Activated T-cell treated with anti-CD3 and anti-CD28 coated beads for 48 hours (primary cell): Measurements from ENCODE around the gene TECR.

Experiments used
- DNase-seq: peaks from one replicate; pipeline ENCODE4 v3.0.0-alpha.2; 2020; ENCODE audit warnings: low read depth

The TECR gene

DNA sequence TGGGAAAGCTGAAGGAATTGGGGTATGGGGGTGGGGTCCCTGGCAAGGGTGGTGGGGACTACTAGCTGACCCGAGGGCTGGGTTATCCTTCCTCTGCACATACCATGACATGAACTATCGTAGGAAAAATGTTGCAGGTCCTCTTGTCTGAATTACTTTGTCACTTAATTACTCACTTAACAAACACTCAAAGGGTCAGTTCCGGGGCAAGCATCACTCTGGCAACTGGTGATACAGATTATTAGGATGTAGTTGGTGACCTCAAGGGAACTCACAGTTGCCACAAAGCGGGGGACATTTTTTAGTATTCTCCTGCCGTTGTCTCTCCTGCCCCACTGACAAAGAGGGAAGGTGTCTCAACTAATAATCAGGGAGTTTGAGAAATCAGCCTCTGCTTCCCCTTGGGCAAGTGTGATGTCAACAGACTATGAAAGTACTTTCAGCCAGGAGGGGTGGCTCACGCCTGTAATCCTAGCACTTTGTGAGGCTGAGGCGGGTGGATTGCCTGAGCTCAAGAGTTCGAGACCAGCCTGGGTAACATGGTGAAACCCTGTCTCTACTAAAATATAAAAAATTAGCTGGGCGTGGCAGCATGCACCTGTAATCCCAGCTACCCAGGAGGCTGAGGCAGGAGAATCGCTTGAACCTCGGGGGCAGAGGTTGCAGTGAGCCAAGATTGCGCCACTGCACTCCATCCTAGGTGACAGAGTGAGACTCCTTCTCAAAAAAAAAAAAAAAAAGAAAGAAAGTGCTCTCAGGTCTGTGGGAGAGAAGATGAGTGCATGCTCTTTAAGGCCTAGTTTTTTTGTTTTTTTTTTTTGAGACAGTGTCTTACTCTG is 21.5 kb upstream of the TECR start:
- DNase-seq = no peak

DNA sequence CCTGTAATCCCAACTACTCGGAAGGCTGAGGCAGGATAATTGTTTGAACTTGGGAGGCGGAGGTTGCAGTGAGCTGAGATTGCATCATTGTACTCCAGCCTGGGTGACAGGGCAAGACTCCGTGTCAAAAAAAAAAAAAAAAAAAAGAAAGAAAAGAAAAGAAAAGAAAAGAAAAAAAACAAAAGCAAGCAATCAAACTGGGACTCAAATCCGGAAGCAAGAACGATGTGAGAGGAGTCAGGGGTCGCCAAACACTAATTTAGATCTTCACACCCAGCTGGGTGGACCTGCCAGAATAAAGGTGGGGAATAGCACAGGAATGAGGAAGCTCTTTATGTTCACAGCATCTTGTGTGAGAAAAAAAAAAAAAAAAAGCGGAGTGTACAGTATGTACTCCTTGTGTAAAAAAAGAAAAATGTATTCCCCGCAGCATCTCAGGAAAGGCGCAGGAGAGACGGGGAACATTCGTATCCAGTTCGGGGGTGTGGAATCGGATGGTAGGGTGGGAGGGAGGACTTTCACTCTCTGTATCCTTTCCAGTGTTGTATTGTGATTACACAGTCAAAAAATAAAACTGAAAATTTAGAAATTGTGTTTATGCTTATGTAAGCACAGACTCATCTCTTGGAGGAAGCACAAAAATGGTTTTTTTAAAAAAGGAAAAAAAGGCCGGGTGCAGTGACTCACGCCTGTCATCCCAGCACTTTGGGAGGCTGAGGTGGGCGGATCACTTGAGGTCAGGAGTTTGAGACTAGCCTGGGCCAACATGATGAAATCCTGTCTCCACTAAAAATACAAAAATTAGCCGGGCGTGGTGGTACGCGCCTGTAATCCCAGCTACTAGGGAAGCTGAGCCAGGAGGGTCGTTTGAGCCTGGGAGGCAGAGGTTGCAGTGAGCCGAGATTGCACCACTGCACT is 18.8 kb upstream of the TECR start:
- DNase-seq = no peak

GRCh38 chr19:14511229-14511593 is 18.2 kb upstream of the TECR start:
- DNase-seq = no peak

DNA sequence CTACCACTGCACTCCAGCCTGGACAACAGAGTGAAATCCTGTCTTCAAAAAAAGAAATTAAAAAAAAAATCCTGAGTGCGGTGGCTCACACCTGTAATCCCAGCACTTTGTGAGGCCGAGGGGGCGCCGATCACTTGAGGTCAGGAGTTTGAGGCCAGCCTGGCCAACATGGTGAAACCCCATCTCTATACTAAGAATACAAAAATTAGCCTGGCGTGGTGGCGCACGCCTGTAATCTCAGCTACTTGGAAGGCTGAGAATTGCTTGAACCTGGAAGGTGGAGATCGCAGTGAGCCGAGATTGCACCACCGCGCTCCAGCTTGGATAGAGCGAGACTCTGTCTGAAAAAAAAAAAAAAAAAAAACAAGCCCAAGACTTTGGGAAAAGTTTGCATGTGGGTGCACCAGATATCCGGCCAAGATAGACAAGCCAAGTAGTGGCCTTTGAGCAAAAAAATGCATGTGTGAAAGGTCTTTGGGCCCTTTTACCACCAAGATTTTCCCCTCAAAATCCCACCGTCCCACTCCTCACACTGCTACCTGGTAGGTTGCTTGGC is 16.9 kb upstream of the TECR start:
- no peak for DNase-seq

GRCh38 chr19:14514215-14514863 is 15.1 kb upstream of the TECR start:
- no peak for DNase-seq

DNA sequence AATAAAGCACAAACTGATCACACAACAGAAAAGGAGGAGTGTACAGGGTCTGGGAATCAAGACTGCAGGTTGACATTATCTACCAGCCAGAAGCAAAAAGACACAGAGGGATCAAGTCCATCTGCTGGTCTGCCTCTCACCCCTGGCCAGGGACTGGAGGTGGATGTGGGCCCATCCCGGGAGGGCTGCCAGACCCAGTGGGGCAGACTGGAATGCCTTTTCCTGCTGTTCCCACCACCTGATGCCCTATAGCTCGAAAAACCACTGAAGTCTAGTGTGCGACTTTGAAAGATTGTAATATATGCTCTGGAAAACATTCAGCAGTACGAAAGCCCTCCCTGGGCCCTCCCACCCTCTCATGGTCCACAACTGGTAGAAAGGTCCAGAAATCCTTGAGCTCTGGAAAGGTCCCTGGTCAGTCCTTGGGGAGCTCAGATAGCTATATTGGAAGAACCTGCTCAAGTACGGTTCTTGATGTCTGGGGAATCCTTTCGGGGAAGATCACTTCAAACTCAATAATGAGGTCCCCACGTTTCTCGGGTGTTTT is 13.8 kb upstream of the TECR start:
- no peak for DNase-seq

GRCh38 chr19:14516048-14516534 is 13.3 kb upstream of the TECR start:
- no peak for DNase-seq

GRCh38 chr19:14516746-14517438 is 12.5 kb upstream of the TECR start:
- DNase-seq = no peak

GRCh38 chr19:14517446-14517839 is 12.0 kb upstream of the TECR start:
- no peak for DNase-seq

- DNase-seq = peak; percentile 70
These were observed 11.4 kb upstream of the TECR start, which contains the start of gene DNAJB1 for GRCh38 chr19:14517840-14518505. Gene DNAJB1, minus strand, starts transcription at chr19:14518397. Its CDS starts 48 bp downstream, at chr19:14518349.

DNA sequence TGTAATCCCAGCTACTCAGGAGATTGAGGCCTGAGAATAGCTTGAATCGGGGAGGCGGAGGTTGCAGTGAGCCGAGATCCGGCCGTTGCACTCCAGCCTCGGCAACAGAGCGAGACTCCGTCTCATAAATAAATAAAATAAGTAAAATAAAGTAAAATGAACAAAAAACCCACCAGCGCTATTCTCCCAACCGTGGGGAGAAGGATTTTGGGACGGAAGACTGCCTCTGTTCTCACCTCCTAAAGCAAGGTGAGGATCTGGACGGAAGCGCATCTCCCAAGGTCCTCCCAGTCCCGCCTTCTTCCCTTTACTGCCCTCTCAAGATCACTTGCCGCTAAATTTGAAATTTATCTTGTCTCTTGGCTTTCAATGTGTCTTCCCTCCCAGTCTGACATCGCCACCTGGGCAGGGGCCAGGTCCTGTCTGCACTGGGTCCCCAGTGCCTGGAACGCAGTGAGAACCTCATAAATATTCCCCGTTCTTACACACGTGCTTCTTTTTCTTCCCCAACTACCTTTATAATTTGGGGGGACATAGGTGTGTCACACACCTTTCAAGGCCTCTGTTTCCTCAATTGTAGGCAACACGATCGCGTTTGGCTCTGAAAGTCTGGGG is 10.0 kb upstream of the TECR start:
- no peak for DNase-seq

DNA sequence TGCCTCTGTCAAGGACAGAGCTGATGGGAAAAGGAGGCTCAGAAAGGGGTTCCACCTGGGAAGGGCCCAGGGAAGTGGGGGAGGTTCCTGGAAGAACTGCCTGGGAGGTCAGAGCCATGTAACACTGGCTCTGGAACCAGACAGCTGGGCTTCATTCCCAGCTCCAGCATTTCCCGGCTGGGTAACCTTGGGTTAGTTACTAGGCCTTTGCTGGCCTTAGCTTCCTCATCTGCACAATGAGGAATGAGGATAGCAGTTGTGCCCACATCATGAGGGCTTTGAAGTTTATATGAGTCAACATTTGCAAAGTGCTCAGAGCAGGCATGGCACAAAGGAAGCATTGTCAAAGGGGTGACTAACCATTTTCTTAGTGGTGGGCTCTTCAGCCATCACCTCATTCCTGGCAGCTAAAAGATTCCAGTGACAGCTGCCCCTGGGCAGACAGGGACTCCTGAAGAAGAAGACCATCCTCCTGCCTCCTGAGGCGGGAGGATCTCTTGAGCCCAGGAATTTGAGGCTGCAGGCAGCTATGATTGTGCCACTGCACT is 9.5 kb upstream of the TECR start:
- no peak for DNase-seq

DNA sequence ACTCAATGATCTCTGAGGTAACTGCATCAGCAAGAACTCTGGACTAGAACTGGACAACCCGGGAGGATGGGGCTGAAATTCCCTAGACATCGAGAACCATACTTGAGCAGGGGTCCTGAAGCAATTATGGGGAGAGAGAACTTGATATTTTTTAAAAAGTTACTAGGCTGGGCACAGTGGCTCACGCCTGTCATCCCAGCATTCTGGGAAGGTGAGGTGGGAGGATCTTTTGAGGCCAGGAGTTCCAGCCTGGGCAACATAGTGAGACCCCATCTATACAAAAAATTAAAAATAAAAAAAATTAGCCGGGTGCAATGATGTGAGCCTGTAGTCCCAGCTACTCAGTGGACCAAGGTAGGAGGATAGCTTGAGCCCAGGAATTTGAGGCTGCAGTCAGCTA is 8.9 kb upstream of the TECR start:
- no peak for DNase-seq

DNA sequence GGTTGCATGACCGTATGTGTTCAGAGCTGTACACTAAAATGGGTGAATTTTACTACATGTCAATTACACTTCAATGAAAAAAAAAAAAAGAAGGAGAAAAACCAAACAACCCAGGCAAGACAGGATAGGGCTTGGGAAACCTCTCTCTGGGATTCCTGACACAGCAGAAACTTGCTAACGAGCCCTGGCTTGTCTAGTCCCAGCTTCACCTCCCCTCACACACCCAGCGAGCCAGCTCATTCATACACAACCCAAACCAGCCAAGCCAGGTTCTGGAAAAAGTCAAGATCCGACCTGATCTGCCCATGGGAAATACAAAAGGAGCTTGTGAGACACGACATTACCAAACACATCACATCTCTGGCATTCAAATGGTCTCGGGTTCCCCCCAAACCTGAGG is 3.7 kb upstream of the TECR start:
- no peak for DNase-seq

DNA sequence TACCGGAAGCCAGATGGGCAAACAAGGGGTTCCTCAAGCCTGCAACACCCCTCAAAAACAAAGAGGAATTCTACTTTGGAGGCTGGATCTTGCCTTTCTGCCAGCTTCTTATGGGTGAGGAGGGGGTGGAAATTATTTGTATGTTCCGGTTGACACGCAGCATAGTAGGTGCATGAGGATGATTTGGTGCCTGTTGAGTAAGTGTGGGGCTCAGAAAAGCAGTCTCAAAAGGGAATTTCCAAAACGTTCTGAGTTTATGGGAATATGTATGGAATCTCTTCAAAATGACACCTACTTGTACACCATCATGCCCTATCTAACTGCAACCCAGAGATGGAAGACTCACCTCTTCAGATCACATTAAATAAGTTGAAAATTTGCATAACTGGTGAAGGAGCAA is 3.0 kb upstream of the TECR start:
- DNase-seq = no peak

DNA sequence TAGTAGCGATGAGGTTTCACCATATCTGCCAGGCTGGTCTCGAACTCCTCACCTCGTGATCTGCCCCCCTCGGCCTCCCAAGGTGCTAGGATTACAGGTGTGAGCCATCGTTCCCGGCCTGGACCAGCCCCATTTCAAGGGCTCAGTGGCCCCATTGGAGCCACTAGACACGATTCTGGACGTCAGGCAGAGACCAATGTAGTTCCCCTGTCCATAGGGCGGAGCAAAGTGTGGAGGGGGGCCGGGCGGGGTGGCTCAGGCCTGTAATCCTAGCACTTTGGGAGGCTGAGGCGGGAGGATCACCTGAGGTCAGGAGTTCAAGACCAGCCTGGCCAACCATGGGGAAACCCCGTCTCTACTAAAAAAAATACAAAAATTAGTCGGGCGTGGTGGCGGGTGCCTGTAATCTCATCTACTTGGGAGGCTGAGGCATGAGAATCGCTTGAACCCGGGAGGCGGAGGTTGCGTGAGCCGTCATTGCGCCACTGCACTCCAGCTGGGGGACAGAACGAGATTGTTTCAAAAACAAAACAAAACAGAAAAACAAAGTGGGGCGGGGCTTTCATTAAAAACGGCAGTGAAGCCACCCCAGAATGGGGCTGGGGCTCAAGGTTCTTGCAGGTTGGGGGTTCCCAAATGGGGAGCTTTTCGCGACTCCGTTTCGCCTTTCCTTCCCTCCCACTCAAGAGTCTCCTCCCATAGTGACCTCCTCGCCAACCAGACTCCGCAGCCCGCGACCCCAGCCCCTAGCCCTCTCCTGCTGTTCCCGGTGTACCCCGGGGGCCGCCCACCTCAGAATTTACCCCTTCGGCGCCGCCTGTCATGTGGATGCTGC is 758 bp upstream of the TECR start:
- no peak for DNase-seq

DNA sequence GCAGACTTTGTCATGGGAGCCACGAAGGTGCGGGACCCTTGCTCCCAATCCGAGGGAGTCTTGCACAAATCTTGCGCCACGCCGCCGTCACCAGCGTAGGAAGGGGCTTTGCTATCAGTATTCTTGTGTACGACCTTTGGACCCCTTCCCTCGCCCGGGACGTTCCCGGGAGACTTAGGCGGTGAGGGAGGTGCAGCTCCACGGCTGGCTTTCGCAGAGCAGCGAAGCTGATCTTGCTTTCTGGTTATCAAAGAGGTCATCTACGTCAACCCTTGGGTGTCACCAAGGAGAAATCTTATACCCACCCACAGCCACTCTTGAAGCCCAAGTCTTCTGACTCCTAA is 583 bp downstream of the TECR start:
- no peak for DNase-seq

DNA sequence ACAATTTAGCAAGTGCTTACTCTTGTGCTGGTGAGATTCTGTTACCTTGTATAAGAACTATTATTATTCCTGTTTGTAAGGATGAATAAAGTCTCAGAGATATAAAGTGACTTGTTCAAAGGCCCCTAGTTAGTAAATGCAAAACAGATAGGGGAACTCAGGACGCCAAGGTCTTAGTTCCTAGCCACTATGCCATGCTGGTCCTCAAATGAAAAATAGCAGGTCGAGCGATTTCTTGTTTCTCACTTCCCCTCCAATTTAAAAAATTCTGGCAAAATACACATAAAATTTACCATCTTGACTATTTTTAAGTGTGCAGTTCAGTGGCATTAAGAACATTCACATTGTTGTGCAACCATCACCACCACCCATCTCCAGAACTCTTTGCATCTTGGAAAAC is 1.1 kb downstream of the TECR start:
- no peak for DNase-seq

DNA sequence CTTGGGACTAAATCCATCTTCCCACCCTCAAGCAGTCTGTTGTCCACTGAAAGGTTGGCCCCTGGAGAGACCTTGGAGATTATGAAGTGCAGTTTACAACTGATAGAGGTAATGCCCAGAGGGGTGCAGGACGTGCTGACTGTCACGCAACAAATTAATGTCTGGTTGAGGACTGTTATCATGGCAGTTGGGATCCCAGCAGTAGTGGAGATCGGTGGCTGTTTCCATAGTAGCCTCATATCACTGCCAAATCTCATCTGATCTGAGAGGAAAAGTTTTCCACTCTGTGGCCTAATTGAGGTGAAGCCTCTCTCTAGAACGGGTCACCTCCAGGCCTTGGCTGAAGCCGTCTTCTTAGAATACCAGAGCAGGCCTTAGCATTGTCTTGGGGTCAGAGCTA is 4.1 kb downstream of the TECR start:
- no peak for DNase-seq
